Upper lobe of left lung (tissue), 4 donors: ENCODE data around the gene GALNT3.

ENCODE experiments used
- EP300 ChIP-seq, 4 donors: sonication (generic); formaldehyde crosslinking; IDR thresholded peaks; one replicate each; pipeline ENCODE4 v1.5.1; 2017; ENCODE audit warnings: antibody characterized with exemption in 4 of 4, control low read depth in 2 of 4
- POLR2A ChIP-seq, 4 donors: fragments of 450-650 bp; IDR thresholded peaks; one replicate each; pipeline ENCODE4 v1.5.1; 2016 to 2017; ENCODE audit warnings: antibody characterized with exemption in 4 of 4, mild to moderate bottlenecking in 2 of 4
- POLR2AphosphoS5 ChIP-seq, 2 donors: sonication (generic); formaldehyde crosslinking; IDR thresholded peaks; one replicate each; pipeline ENCODE4 v1.5.1; 2017; ENCODE audit warnings: antibody characterized with exemption in 2 of 2
- TF ChIP-seq, protein P1 (sequence below), 6 experiments: fragments of 450-650 bp in 4 of 6; fragments of 200-600 bp in 2 of 6; sonication (generic) in 2 of 6; IDR thresholded peaks; one replicate each; pipeline ENCODE4 v1.5.1; 2016 to 2019; ENCODE audit warnings: antibody characterized with exemption in 6 of 6

DNA sequence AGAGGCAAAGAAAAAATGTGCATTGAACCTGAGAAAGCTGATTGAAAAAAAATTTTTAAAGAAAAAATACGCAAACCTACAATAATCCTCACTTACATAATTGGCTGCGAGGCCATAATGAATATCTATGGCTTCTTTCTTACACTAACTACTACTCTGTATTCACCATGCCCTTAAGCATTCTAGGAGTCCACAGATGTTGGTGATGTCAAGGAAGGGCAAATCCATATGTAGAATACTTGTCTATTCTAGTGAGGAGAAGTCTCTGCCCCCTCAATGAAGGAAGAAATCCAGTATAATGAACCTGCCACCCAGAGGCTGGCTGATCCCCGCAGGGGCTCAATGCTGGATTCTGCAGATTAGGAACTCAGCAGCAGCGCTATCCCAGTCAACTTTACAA is 14.3 kb downstream of the GALNT3 start:
- TF ChIP-seq EP300 (IDR thresholded peaks at IDR 0.05) (no peak), POLR2A (IDR thresholded peaks at IDR 0.05) (no peak), POLR2AphosphoS5 (IDR thresholded peaks at IDR 0.05) (no peak)
- TF ChIP-seq, protein P1, sequence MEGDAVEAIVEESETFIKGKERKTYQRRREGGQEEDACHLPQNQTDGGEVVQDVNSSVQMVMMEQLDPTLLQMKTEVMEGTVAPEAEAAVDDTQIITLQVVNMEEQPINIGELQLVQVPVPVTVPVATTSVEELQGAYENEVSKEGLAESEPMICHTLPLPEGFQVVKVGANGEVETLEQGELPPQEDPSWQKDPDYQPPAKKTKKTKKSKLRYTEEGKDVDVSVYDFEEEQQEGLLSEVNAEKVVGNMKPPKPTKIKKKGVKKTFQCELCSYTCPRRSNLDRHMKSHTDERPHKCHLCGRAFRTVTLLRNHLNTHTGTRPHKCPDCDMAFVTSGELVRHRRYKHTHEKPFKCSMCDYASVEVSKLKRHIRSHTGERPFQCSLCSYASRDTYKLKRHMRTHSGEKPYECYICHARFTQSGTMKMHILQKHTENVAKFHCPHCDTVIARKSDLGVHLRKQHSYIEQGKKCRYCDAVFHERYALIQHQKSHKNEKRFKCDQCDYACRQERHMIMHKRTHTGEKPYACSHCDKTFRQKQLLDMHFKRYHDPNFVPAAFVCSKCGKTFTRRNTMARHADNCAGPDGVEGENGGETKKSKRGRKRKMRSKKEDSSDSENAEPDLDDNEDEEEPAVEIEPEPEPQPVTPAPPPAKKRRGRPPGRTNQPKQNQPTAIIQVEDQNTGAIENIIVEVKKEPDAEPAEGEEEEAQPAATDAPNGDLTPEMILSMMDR (IDR thresholded peaks at IDR 0.05): no peak
